ENCODE data around the gene DCUN1D3.
"Not testable (repeated sequence)": the region's sequence is repeated elsewhere in the genome, so short reads cannot be mapped to it uniquely, and the experiment has no call there.

Gene DCUN1D3

DNA sequence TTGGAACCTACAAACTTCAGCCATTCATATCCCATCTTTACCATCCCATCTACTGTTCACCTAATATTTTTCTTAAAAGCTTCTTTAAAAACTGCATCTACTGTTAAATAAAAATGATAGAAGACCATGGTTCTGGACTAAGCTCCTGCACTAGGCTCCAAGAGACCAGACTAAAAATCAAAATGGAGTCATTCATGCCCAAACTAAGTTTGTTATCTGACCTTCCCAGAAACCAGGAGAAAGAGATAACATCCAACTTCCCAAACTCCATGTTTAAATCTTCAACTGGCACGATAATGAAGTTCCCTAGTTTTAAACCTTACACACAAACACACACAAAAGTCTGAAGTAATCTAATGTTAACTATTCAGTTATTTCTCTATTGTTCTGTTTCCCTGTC, 13.8 kb downstream of the DCUN1D3 start:
- no peak for DNase-seq

DNA sequence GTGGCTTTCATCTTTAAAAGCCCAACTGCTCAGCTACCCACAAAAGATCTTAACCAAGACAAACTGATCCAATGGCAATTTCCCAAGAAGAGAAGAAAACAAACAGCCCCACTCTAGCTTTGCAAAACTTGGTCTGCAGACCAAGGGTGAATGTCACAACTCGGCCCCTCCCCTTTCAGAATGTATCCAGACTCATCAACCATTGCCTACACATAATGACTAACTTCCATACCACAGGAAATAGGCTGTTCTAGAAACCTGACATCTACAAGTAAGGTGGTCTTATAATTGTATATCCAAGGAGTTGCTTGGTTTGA, 16.0 kb downstream of the DCUN1D3 start:
- no peak for DNase-seq

- no peak for DNase-seq
Measured at GRCh38 chr16:20883554-20884239, 16.5 kb downstream of the DCUN1D3 start.

GRCh38 chr16:20881503-20881878, 18.7 kb downstream of the DCUN1D3 start:
- DNase-seq: no peak

DNA sequence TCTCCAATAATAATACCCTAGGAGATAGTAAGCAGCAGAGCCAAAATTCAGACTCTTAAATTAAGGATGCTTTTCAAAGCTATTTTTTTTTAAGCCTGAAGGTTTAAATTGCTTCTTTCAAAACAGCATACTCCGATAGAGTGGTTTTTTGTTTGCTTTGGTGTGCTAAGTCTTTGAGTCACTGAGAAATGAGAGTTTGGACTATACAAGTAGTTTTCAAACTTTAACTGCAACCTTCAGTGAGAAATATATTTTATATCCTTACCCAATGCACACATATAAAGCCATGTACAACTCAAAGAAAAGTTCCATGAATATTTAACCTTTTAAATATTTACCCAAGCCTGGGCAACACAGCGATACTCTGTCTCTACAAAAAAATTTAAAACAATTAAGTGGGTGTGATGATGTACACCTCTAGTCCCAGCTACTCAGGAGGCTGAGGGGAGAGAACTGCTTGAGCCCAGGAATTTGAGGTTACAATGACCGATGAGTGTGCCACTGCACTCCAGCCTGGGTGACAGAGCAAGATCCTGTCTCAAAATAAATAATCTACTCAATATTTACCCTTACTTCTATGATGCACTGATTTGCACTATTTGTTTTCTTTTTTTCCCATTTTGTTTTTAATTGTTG, 19.2 kb downstream of the DCUN1D3 start:
- DNase-seq: no peak

DNA sequence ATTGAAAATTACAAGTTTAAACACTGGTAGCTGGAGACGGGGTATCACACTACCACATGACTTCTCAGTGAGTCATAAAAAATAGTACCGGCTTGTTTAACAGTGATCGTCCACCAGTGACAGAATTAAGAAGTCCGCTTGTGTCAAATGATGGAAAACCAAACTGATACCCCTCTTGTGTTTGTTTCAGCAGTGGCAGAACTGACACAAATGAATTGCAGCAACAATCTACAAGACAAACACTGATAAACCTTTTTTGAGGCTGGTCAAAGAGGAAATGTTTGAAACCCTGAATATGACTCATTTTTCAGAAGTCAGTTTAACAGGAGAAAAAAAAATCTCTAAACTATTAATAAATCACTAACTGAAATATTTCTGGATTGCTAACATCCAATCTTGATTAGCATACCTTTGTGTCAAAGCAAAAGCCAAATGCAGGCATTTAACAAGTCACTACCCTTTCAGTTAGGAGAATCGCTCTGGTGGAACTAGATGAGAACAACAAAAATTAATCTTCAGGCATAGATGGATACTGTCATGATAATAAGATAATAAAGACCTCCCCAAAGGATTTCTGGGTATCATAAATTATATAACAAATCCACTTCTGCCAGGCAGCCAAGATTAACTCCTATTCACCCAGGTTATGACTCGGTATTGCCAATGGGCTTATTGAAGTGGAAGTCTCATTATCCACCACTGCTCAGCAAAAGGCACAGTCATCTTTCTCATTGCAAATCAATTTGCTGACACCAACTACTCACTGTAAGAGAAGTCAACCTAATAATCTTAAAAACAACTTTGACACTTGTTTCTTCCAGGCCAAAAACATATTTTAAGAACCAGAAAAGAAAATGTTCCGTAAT, 20.8 kb downstream of the DCUN1D3 start:
- no peak for DNase-seq

DNA sequence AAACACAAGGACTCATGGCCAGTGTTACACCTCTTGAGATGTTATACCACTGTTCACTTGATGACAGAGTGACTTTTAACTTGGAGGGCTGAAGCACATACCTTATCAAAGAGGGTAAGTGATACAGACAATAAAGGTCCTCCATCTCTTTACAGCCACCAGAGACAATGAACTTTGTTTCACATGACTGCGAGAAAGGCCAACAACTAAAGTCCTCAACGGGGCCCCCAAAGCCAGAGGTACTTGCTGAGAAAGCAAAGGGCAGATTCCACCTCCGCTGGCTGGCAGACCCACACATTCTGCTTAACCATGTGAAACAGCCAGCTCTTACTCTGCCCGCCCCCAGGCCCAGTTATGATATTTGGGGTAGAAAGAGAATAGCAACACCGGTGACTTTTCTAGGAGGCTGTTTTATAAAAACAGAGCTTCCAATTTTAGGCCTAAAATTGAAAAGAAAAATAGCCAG, 21.4 kb downstream of the DCUN1D3 start:
- DNase-seq: no peak

GRCh38 chr16:20875355-20875650, 24.9 kb downstream of the DCUN1D3 start:
- DNase-seq: no peak

DNA sequence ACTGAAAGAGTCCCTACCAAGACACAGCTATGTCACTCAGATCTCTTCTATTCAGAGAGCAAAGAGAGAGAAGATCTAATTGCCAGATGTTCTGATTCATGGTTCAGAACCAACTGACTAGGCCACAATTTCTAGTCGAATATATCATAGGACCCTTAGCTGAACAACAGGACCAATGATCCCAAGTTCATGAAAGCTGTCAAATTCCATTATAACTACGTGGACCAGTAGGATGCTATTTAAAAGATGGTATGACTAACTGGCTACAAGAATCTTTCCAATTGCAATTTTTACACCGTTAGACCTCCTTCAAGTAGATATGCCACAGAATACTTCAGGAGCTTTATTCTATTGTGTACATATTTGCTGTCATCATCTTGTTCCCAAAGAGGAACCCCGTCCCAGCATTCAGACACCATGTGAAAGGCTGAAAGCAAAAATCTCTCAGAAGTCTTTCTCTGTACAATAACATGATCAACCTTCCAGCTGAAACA, 26.0 kb downstream of the DCUN1D3 start:
- no peak for DNase-seq

GRCh38 chr16:20873331-20873730, 26.8 kb downstream of the DCUN1D3 start:
- no peak for DNase-seq

GRCh38 chr16:20871941-20872815, 28.0 kb downstream of the DCUN1D3 start:
- DNase-seq: no peak

- DNase-seq: no peak
Measured at GRCh38 chr16:20871258-20871657, 28.9 kb downstream of the DCUN1D3 start.

- DNase-seq: no peak
Measured at GRCh38 chr16:20870122-20870820, 29.9 kb downstream of the DCUN1D3 start.

- no peak for DNase-seq
Measured at GRCh38 chr16:20868890-20869289, 31.3 kb downstream of the DCUN1D3 start.

DNA sequence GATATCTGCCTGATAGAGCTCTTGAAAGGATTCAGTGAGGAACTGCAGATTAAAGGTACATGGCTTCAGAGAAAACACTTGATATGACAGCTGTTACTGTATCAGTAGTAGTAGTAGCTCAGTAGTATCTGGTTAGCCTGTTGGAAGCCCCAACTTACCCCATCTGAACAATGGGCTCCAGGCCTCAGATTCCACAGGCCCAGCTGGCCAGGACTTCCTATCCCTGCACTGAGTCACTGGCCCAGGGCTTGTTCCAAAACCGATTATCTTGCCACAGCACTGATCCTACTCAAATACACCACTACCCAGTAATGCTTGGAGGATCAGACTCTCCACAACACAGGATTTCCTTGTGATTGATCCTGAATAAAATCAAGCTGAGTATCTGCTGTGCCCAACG, 32.6 kb downstream of the DCUN1D3 start:
- DNase-seq: no peak

DNA sequence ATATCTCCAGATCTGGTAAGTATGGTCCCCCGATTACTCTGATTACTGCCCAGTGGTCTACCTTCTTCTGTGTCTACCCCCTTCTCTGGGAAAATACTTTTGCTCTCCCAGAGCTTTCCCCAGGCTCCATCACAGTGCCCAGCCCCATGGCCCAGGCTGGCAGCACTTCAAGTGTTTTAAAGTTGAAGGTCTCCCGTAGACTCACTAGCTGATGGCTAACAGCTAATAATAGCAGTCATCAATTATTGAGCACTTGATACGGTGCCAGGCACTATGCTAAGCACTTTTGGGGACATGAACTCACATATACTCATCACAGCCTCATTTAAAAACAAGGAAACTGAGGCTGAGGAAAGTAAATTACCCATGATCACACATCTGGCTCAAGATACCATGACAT, 33.4 kb downstream of the DCUN1D3 start:
- no peak for DNase-seq

GRCh38 chr16:20866145-20866772, 33.9 kb downstream of the DCUN1D3 start:
- DNase-seq: no peak

DNA sequence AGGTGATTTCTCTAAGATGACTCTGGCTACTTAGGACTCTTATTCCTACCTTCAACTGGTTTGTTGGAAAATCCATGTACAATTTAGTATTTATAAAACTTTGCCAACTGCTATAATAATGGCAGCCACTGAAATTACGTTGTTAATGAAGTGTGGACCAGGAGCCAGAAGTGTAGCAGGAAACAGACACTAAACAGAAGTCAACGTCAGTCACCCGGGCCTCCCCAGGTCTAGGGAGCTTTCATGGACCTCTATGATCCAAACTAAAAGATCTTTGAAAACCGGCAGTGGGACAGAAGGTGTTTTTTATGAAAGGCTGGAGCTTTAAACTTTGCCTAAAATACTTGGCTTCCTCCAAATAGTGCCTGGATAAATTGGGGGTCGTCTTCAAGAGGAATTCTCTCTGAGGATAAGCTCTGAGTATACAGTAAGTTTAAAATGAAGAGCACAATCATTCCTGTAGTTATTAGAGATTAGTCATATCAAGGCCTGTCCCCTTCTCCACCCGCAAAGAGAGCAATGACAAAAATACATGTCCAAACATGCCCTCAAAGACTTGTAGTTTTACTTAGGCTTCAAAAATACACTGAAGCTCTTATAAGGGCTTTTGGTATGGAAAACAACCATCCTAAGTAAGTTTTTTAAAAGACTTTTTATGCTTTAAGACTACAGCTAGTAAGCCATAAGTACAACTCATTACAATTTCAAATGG, 34.6 kb downstream of the DCUN1D3 start:
- DNase-seq: no peak

DNA sequence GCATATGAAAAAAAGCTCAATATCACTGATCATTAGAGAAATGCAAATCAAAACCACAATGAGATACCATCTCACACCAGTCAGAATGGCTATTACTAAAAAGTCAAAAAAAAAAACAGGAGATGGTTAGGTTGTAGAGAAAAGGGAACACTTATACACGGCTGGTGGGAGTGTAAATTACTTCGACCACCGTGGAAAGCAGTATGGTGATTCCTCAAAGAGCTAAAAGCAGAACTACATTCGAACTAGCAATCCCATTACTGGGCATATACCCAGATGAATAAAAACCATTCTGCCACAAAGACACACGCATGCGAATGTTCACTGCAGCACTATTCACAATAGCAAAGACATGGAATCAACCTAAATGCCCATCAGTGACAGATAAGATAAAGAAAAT, 35.8 kb downstream of the DCUN1D3 start:
- DNase-seq: not testable (repeated sequence)

GRCh38 chr16:20862162-20862960, 37.8 kb downstream of the DCUN1D3 start:
- DNase-seq: no peak
